Tibial artery (tissue), 4 donors: ENCODE data around the gene P2RY8.

Experiments
- DNase-seq, 2 donors: peaks; one replicate each; pipeline ENCODE4 v3.0.0-alpha.2; 2019
- H3K27ac ChIP-seq, 2 donors: fragments of 200-600 bp; sonication (generic) in 1 of 2; 1 replicate in 1 of 2; 2 replicates in 1 of 2; pipeline ENCODE4 v1.5.1; 2018 to 2019; ENCODE audit warnings: mild to moderate bottlenecking in 1 of 2
- H3K27me3 ChIP-seq, 2 donors: fragments of 200-600 bp; sonication (generic) in 1 of 2; one replicate each; pipeline versions ENCODE4 v1.5.1 to v1.6.0; 2016 to 2019
- H3K36me3 ChIP-seq, 3 donors: fragments of 200-600 bp; sonication (generic) in 2 of 3; one replicate each; pipeline ENCODE4 v1.5.1; 2016 to 2019; ENCODE audit warnings: mild to moderate bottlenecking in 2 of 3
- H3K4me1 ChIP-seq, 4 donors: fragments of 200-600 bp; sonication (generic) in 2 of 4; 1 replicate in 3 of 4; 2 replicates in 1 of 4; pipeline ENCODE4 v1.5.1; 2016 to 2019
- H3K4me3 ChIP-seq, 2 donors: fragments of 200-600 bp; sonication (generic) in 1 of 2; 1 replicate in 1 of 2; 2 replicates in 1 of 2; pipeline ENCODE4 v1.5.1; 2018 to 2019; ENCODE audit warnings: mild to moderate bottlenecking in 2 of 2
- H3K9me3 ChIP-seq, 3 donors: fragments of 200-600 bp; sonication (generic) in 1 of 3; one replicate each; pipeline ENCODE4 v1.5.1; 2016 to 2019
- CTCF ChIP-seq, 2 experiments: fragments of 200-600 bp in 1 of 2; fragments of 450-650 bp in 1 of 2; IDR thresholded peaks; one replicate each; pipeline ENCODE4 v1.5.1; 2017 to 2019; ENCODE audit warnings: antibody characterized with exemption in 2 of 2, mild to moderate bottlenecking in 1 of 2, moderate library complexity in 1 of 2
- intact Hi-C: fragments of 100-400 bp; cut with DNase I; formaldehyde crosslinking; loops from one replicate; pipeline ENCODE4 v1.15.0; 2023; ENCODE audit warnings: low total_unique reads

Gene P2RY8

GRCh38 chrX:1462110-1462509 is 74.9 kb downstream of the P2RY8 start:
- Histone ChIP-seq H3K27ac (no peak overlapping the region), H3K36me3 (no peaks in the 10 kb centered on the region), H3K4me1 (no peaks in the 10 kb centered on the region), H3K27me3 (peaks cover 0 to 35% of the 10 kb centered on the region in 2 donors), H3K4me3 (no peak overlapping the region), H3K9me3 (no peaks in the 10 kb centered on the region)
- intact Hi-C loops: no loop called here
- no peak for DNase-seq
- TF ChIP-seq CTCF (IDR thresholded peaks at IDR 0.05): no peak

GRCh38 chrX:1455948-1456280 is 81.1 kb downstream of the P2RY8 start:
- Histone ChIP-seq H3K4me3 (no peak overlapping the region), H3K36me3 (no peaks in the 10 kb centered on the region), H3K27me3 (no peaks in the 10 kb centered on the region), H3K9me3 (no peaks in the 10 kb centered on the region), H3K27ac (no peak overlapping the region), H3K4me1 (peaks cover 0 to 21% (median 13%) of the 10 kb centered on the region in 4 donors)
- no peak for TF ChIP-seq CTCF (IDR thresholded peaks at IDR 0.05)
- intact Hi-C loops: loop anchor here (2.0 to 10.0 kb wide), 3 partner anchors 125 to 1736 kb away; no protein-coding TSS in a partner anchor
- DNase-seq: peak in 1 of 2 donors; percentile 11

- TF ChIP-seq CTCF (IDR thresholded peaks at IDR 0.05): peak; percentile 95 to 98
- H3K4me1 ChIP-seq: peaks cover 0 to 32% (median 22%) of the 10 kb centered on the region in 4 donors
- peak overlapping the region; percentile 75 to 86 for H3K4me3 ChIP-seq
- intact Hi-C loops: loop anchor here (2.0 to 10.0 kb wide), 5 partner anchors 61 to 1141 kb away; partner anchors contain the start of genes AKAP17A, GTPBP6 and SLC25A6
- H3K36me3 ChIP-seq: no peaks in the 10 kb centered on the region
- no peaks in the 10 kb centered on the region for H3K27me3 ChIP-seq
- DNase-seq: peak; percentile 82 to 92
- H3K27ac ChIP-seq: peak overlapping the region; percentile 87 to 94
- no peaks in the 10 kb centered on the region for H3K9me3 ChIP-seq
Observed at GRCh38 chrX:1453951-1454785, 82.8 kb downstream of the P2RY8 start.

- intact Hi-C loops: loop anchor here (2.0 to 10.0 kb wide), 4 partner anchors 61 to 1141 kb away; partner anchors contain the start of genes AKAP17A, GTPBP6 and SLC25A6
- peak in 1 of 2 donors; percentile 75 for DNase-seq
- TF ChIP-seq CTCF (IDR thresholded peaks at IDR 0.05): no peak
Observed at GRCh38 chrX:1453395-1453783, 83.6 kb downstream of the P2RY8 start.

GRCh38 chrX:1452516-1453394 is 84.2 kb downstream of the P2RY8 start, which contains the start of gene ASMTL:
Gene ASMTL, minus strand, starts transcription at chrX:1452909. Its CDS starts 69 bp downstream, at chrX:1452840.
- Histone ChIP-seq H3K36me3 (no peaks in the 10 kb centered on the region), H3K4me1 (peaks cover 0 to 32% (median 22%) of the 10 kb centered on the region in 4 donors), H3K9me3 (no peaks in the 10 kb centered on the region), H3K27me3 (no peaks in the 10 kb centered on the region), H3K4me3 (peak within 1 kb of the TSS; percentile 97 to 100), H3K27ac (peak within 1 kb of the TSS; percentile 87 to 94)
- TF ChIP-seq CTCF (IDR thresholded peaks at IDR 0.05): peak in 1 of 2 experiments; percentile 7
- DNase-seq: peak; percentile 99 to 100
- intact Hi-C loops: loop anchor here (2.0 to 10.0 kb wide), 4 partner anchors 60 to 1142 kb away; partner anchors contain the start of genes AKAP17A, GTPBP6 and SLC25A6

More at GRCh38 chrX:1453395-1453783, 83.6 kb downstream of the P2RY8 start:
- Histone ChIP-seq H3K36me3 (no peaks in the 10 kb centered on the region), H3K9me3 (no peaks in the 10 kb centered on the region), H3K4me3 (peak overlapping the region; percentile 75 to 86), H3K27me3 (no peaks in the 10 kb centered on the region), H3K4me1 (peaks cover 0 to 32% (median 22%) of the 10 kb centered on the region in 4 donors), H3K27ac (peak overlapping the region; percentile 87 to 94)
